Panc1 (cell line): ENCODE results near the gene RNF8. TPM values are rescaled to one million over a fixed set of nuclear protein-coding genes. Genes with fewer than 3 reads are reported as not detected.

Experiments used
- ATAC-seq: fragments of 200-7000 bp; cut with Tn5 transposase; 2 replicates; pipeline ENCODE4 v1.9.1; 2020; ENCODE audit warnings: mild to moderate bottlenecking, moderate library complexity
- BruUV-seq: library from RNA; stranded (reverse); fragments of 400-500 nt; replicated peaks from 2 replicates; lab custom pipeline; 2021; lab: Mats Ljungman, UMichigan
- CTCF ChIA-PET: fragments of 300-600 bp; sonication (Branson Sonifier 250); formaldehyde crosslinking; loops from one replicate; lab custom pipeline; 2022; ENCODE audit warnings: antibody characterized with exemption; lab: Charles Lee
- POLR2A ChIA-PET: fragments of 300-600 bp; sonication (Branson Sonifier 250); formaldehyde crosslinking; loops from one replicate; lab custom pipeline; 2022; ENCODE audit warnings: antibody characterized with exemption; lab: Charles Lee
- DNase-seq: peaks from one replicate; pipeline ENCODE4 v3.0.0-alpha.2; 2010; ENCODE audit warnings: low read depth, low spot score
- H3K27ac ChIP-seq: 2 replicates; pipeline ENCODE4 v1.5.1; 2011; ENCODE audit warnings: mild to moderate bottlenecking, low read length, inconsistent platforms
- H3K27me3 ChIP-seq: fragments of 200-500 bp; sonication (Bioruptor generic); 2 replicates; pipeline ENCODE4 v1.6.0; 2014; ENCODE audit warnings: low read length, inconsistent platforms; ENCODE audit not compliant: control insufficient read depth, insufficient read depth
- H3K36me3 ChIP-seq: fragments of 200-500 bp; sonication (Bioruptor generic); 2 replicates; pipeline ENCODE4 v1.5.1; 2014; ENCODE audit warnings: inconsistent platforms, mild to moderate bottlenecking, low read length, moderate library complexity; ENCODE audit not compliant: control insufficient read depth, insufficient read depth
- H3K4me1 ChIP-seq: 2 replicates; pipeline ENCODE4 v1.5.1; 2011; ENCODE audit warnings: inconsistent platforms, mild to moderate bottlenecking, low read length, moderate library complexity; ENCODE audit not compliant: control insufficient read depth, insufficient read depth
- H3K4me3 ChIP-seq, 2 experiments: 2 replicates each; pipeline ENCODE4 v1.5.1; 2011 to 2012; ENCODE audit warnings: low read depth in 2 of 2, low read length in 2 of 2, mild to moderate bottlenecking in 2 of 2, inconsistent platforms in 1 of 2, moderate library complexity in 1 of 2
- H3K9me3 ChIP-seq: fragments of 200-500 bp; sonication (Bioruptor generic); 2 replicates; pipeline ENCODE4 v1.5.1; 2014; ENCODE audit warnings: low read depth, mild to moderate bottlenecking, inconsistent platforms, low read length, moderate library complexity; ENCODE audit not compliant: control insufficient read depth, insufficient read depth
- CTCF ChIP-seq: fragments of 450-650 bp; IDR thresholded peaks from 2 replicates; pipeline ENCODE4 v1.5.1; 2017; ENCODE audit warnings: mild to moderate bottlenecking
- POLR2AphosphoS5 ChIP-seq: IDR thresholded peaks from 2 replicates; pipeline ENCODE4 v1.6.1; 2012; ENCODE audit warnings: mild to moderate bottlenecking, low read depth, low read length, moderate library complexity
- SIN3A ChIP-seq: IDR thresholded peaks from 2 replicates; pipeline ENCODE4 v1.6.1; 2012; ENCODE audit warnings: low read depth, mild to moderate bottlenecking, low read length, moderate library complexity, borderline replicate concordance; ENCODE audit not compliant: insufficient read depth
- TCF7L2 ChIP-seq: IDR thresholded peaks from 2 replicates; pipeline ENCODE4 v1.6.1; 2011; ENCODE audit warnings: mild to moderate bottlenecking, low read depth, low read length, inconsistent platforms
- in situ Hi-C: cut with HindIII; loops from 2 replicates; pipeline ENCODE4 v1.10.0; 2016; ENCODE audit warnings: low sequenced_read_pairs, low pct_unique_long_range_greater_than_20kb
- intact Hi-C: fragments of 100-400 bp; cut with micrococcal nuclease; formaldehyde crosslinking; loops from one replicate; pipeline ENCODE4 v1.10.0; 2022; ENCODE audit not compliant: unreplicated experiment
- total RNA-seq: library from RNA; stranded (reverse); gene quantifications from one replicate; pipeline ENCODE4 v1.2.1, GENCODE V29; 2021; ENCODE audit not compliant: unreplicated experiment
- TF ChIP-seq, protein P1 (sequence below), 2 experiments: IDR thresholded peaks; 2 replicates each; pipeline ENCODE4 v1.6.1; 2011 to 2012; ENCODE audit warnings: low read depth in 2 of 2, control low read depth in 1 of 2, low read length in 1 of 2, mild to moderate bottlenecking in 1 of 2, moderate library complexity in 1 of 2; ENCODE audit not compliant: insufficient read depth in 1 of 2

Gene RNF8
- total RNA-seq, 1 experiment from 2014 or later, result 21.1 TPM

GRCh38 chr6:37308069-37308815, 45.5 kb upstream of the RNF8 start:
- POLR2A ChIA-PET, result no interaction called here
- in situ Hi-C loops (no loop called here), intact Hi-C loops (no loop called here)
- Histone ChIP-seq H3K9me3 (no peaks in the 10 kb centered on the region), H3K4me3 (no peak overlapping the region), H3K27me3 (no peaks in the 10 kb centered on the region), H3K4me1 (no peaks in the 10 kb centered on the region), H3K36me3 (no peaks in the 10 kb centered on the region), H3K27ac (no peak overlapping the region)
- ATAC-seq (no peak), DNase-seq (no peak)
- TF ChIP-seq POLR2AphosphoS5 (no peak), CTCF (no peak), TCF7L2 (no peak), SIN3A (no peak)
- TF ChIP-seq, protein P1, sequence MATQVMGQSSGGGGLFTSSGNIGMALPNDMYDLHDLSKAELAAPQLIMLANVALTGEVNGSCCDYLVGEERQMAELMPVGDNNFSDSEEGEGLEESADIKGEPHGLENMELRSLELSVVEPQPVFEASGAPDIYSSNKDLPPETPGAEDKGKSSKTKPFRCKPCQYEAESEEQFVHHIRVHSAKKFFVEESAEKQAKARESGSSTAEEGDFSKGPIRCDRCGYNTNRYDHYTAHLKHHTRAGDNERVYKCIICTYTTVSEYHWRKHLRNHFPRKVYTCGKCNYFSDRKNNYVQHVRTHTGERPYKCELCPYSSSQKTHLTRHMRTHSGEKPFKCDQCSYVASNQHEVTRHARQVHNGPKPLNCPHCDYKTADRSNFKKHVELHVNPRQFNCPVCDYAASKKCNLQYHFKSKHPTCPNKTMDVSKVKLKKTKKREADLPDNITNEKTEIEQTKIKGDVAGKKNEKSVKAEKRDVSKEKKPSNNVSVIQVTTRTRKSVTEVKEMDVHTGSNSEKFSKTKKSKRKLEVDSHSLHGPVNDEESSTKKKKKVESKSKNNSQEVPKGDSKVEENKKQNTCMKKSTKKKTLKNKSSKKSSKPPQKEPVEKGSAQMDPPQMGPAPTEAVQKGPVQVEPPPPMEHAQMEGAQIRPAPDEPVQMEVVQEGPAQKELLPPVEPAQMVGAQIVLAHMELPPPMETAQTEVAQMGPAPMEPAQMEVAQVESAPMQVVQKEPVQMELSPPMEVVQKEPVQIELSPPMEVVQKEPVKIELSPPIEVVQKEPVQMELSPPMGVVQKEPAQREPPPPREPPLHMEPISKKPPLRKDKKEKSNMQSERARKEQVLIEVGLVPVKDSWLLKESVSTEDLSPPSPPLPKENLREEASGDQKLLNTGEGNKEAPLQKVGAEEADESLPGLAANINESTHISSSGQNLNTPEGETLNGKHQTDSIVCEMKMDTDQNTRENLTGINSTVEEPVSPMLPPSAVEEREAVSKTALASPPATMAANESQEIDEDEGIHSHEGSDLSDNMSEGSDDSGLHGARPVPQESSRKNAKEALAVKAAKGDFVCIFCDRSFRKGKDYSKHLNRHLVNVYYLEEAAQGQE (IDR thresholded peaks at IDR 0.05; ENCODE audit: insufficient read depth in 1 of 2, low read depth in 2 of 2, low read length in 1 of 2), result no peak
- CTCF ChIA-PET, result no interaction called here
- no TSS peak for BruUV-seq

- ChIA-PET POLR2A (no interaction called here), CTCF (no interaction called here)
- DNase-seq, result no peak
Measured at GRCh38 chr6:37309046-37309445, 44.7 kb upstream of the RNF8 start.

More at GRCh38 chr6:37309046-37309445, 44.7 kb upstream of the RNF8 start:
- Histone ChIP-seq H3K4me3 (no peak overlapping the region), H3K27ac (no peak overlapping the region), H3K9me3 (no peaks in the 10 kb centered on the region), H3K4me1 (no peaks in the 10 kb centered on the region), H3K36me3 (no peaks in the 10 kb centered on the region), H3K27me3 (no peaks in the 10 kb centered on the region)
- no peak for ATAC-seq
- no peak for TF ChIP-seq POLR2AphosphoS5
- TF ChIP-seq CTCF, result no peak
- no peak for TF ChIP-seq SIN3A
- no peak for TF ChIP-seq TCF7L2
- TF ChIP-seq, protein P1 (IDR thresholded peaks at IDR 0.05; ENCODE audit: insufficient read depth in 1 of 2, low read depth in 2 of 2, low read length in 1 of 2), result no peak
- BruUV-seq, result no TSS peak
- intact Hi-C loops, result no loop called here
- in situ Hi-C loops, result no loop called here
